ENCODE data around the gene ARHGEF38.

ARHGEF38 gene, protein sequence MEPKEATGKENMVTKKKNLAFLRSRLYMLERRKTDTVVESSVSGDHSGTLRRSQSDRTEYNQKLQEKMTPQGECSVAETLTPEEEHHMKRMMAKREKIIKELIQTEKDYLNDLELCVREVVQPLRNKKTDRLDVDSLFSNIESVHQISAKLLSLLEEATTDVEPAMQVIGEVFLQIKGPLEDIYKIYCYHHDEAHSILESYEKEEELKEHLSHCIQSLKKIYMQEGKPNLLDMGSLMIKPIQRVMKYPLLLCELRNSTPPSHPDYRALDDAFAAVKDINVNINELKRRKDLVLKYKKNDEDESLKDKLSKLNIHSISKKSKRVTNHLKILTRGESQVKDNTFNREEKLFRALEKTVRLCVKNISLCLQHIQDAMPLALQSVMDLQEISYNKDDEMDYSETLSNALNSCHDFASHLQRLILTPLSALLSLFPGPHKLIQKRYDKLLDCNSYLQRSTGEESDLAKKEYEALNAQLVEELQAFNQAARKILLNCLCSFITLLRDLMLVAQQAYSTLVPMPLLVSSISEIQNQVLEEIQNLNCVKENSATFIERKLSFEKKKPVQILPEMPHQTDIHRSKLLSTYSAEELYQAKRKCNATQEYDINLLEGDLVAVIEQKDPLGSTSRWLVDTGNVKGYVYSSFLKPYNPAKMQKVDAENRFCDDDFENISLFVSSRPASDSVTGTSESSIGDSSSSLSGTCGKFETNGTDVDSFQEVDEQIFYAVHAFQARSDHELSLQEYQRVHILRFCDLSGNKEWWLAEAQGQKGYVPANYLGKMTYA

DNA sequence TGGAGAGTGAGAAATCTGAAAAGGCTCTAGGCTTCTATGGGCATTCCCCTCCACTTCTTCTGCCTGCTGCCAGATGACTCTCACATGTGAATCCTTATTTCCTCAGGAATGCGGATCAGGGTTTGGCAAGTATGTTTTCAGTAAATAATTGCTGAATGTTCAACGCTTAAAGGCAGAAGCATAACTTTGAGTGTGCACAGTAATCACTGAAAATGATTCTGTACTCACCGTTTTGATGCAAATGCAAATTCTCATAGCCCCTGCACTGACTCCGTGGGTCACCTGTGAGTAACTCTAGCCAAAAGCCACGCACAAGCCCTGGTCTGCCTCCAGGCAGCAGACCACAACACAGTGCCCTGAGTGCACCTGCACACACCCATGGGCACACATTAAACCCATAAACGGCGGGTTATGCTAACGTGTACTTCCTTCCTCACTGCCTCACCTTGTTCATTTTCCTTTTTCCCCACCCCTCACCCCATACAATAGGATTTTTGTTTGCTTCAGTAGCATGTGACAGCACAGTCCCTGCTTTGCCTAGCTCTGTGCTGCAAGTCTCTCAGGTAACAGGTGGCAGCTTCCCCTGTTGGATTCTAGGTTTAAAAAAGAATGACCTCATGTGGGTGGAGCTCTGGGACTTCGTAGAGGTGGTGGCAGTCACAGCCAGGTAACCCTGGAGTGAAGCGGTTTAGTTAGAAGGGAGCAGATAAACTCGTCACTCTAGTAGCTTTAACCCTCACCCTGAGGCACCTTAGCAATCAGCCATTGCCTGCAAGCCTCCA is at the start of gene ARHGEF38:
ARHGEF38 (plus strand) TSS at position 656 of the 782 bp plus-strand sequence. CDS start 146 bp downstream, outside the sequence.
- no peak for DNase-seq (ENCODE audit: low read depth in 2 of 2)

DNA sequence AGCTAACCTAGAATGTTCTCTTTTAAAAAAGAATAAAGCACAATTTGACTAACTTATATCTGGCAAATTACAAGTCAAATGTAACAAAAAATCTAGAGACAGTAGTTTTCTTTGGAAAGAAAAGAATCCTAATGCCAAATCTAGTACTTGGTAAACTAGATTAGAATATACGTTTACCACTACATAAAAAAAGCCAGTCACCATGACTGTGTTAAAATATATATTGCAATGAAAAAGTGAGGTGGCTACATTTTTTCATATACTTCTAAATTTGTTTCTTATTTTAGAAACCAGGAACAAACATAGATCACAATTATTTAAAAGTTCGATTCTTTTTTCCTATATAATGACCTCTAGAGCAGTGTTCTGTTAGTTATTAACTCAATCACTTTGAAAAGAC is 48.9 kb upstream of the ARHGEF38 start:
- DNase-seq (ENCODE audit: low read depth in 2 of 2): no peak

DNA sequence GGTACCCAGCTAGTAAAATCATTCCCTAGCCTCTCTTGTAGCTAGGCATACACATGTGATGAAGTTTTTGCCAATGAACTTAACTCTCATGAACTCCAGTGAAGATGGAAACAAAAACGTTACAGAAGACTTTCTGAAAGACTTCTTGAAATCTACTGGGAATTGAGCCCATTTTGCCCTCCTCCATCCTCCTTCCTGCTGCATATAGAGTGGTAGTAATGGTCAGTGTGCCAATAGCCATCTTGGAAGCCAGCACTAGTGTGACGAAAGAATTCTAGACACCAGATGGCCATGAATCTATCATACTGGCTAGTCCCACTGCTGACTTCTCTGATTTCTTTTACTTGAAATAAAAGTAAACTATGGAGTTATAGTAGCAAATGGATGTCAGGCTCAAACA is 47.7 kb upstream of the ARHGEF38 start:
- no peak for DNase-seq (ENCODE audit: low read depth in 2 of 2)

DNA sequence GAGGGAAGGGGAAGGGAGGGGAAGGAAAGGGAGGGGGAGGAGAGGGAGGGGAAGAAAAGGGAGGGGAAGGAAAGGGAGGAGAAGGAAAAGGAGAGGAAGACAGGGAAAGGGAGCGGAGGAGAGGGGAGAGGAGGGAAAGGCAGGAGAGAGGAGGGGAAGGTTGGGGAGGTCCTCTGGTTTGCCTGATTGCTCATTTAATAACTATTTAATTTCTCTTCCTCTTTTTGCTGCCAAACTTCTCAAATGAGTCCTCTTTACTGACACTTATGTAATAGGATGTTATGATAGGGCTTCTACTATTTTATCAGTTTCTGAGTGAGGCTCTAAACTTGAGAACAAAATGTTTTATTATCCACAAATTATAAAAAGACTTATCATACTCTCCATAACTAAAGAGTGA is 43.1 kb upstream of the ARHGEF38 start:
- no peak for DNase-seq (ENCODE audit: low read depth in 2 of 2)

DNA sequence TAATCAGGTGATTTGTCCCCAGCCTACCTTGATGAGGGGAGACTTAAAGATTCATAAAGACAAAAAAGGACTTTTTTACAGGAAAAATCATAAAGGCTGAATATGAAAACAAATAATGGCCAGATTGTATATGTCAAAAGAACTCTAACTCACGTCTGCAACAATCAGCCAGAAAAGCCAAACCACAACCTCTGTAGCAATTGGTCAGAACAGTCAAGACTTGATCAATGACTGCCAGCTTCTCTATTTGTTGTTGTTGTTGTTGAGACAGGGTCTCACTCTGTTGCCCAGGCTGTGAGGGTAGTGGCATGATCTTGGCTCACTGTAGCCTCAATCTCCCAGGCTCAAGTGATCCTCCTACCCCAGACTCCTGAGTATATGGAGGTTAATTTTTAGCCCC is 42.7 kb upstream of the ARHGEF38 start:
- DNase-seq (ENCODE audit: low read depth in 2 of 2): no peak

DNA sequence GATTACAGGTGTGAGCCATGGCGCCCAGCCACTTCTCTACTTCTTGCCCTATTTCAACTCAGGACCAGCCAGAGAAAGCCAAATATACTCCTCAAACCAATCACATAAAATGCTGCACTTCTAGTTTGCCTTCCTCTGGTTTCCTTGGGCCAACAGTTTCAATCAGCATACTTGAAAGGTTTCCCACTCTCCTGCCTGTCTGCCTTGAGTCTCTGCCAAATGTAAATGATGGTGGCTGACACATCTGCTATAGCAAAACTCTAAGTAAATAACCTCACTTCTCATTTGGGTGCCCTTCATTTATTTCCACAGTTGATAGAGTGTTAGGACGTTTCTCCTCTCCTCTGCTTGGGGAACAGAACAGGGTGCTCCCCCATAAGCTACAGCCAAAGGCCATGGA is 42.2 kb upstream of the ARHGEF38 start:
- no peak for DNase-seq (ENCODE audit: low read depth in 2 of 2)

DNA sequence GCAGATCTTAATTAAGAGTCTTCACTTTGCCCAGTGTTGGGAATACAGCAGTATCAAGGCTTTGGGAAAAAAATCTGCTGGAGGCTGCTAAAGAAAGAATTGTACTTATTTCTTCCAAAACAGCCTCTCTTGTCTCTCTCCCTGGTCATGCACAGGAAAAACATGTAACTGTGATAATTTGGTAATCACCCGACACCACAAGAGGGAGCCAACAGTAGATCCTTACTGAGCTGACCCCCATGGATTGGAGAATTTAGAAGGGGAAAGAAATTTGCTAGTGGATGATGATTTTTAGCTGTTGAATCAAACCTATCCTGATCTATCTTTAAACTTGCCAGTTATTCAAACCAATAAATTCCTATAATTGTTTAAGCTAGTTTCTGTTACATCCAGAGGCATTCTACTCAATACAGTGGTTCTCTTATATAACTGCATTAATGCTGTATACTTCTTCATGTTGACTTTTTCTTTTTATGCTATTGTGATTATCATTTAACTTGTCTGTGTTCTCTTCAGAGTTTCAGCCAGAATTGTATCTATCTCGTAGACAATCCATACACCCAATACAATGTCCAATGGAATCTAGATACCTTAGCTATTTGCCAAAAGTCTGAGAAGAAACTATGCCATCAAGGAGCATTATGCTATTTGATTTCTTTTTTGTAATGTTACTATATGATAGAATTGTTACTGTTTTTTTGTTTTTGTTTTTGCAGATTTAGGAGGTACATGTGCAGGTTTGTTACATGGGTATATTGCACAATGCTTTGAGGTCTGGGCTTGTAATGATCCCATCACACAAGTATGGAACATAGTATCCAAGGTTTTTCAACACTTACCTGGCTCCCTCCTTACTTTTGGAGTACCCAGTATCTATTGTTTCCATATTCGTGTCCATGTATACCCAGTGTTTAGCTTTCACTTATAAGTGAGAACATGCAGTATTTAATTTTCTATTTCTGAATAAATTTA is 31.3 kb upstream of the ARHGEF38 start:
- no peak for DNase-seq (ENCODE audit: low read depth in 2 of 2)

DNA sequence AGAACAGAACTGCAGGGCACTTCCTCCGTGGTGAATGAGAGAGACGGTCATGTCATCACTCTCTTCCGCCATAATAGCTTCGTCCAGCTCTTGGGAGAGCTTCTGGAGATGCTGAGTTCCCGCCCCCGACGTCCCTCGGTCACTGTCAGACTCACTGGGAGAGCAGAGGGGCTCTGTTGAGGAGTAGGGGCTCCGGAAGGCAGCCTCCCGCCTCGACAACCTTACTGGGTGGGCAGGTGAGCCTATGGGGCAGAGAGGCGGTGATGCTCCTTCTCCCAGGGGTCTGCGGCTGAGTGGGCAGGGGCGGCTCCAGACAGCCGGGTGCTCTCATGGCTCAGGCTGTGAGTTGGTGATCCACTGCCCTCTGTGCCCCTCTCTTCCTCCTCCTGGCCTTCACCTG is 25.8 kb upstream of the ARHGEF38 start:
- DNase-seq (ENCODE audit: low read depth in 2 of 2): no peak

DNA sequence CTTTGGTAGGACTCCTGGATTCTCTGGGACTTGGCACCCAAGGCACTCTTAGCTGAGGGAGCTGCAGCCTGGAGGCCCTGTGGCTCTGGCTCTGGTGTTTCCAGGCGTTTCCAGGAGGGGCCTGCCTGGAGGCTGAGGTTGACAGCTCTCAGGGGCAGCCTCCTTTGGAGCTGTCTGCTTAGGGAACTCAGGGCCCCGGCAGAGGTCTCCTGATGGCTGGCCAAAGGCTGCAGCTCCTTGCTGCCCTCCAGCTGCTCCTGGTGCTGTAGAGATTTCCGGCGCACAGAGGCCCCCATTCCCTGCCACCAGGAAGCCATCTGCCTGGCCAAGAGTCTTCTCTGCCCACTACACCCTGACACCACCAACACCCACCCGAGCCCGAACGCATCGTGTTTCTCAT is 25.3 kb upstream of the ARHGEF38 start:
- no peak for DNase-seq (ENCODE audit: low read depth in 2 of 2)

DNA sequence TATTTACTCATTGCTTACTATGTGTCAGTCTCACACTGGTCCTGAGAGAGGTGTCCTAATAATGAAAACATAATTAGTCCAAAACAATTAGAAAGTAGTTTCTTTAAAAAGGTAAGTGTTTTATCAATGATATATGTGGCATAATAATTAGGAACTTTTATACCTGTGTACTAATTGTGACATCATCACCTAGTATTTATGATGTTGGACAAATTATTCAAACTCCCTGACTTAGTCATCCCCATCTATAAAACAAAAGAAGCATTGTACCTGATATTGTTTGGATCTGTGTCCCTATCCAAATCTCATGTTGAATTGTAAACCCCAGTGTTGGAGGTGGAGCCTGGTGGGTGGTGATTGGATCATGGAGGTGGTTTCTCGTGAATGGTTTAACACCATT is 15.8 kb upstream of the ARHGEF38 start:
- DNase-seq (ENCODE audit: low read depth in 2 of 2): no peak

DNA sequence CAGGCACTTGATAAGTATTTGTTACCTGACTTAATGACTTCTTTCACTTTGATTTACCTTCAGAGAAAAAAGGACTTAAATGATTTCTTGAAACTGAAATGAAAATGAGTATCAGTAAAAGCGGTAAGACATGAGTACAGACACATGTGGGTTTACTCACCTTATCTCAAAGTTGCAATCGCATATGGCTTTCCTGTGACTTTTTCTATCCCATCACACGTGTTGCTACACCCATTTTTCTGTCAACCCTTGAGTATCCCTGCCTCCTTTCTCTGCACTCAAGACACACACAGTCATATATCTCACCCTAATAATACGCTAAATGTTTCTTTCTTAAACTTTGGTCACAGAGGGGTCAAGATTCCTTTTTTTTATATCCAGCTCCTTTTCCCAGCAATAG is 11.0 kb upstream of the ARHGEF38 start:
- no peak for DNase-seq (ENCODE audit: low read depth in 2 of 2)

DNA sequence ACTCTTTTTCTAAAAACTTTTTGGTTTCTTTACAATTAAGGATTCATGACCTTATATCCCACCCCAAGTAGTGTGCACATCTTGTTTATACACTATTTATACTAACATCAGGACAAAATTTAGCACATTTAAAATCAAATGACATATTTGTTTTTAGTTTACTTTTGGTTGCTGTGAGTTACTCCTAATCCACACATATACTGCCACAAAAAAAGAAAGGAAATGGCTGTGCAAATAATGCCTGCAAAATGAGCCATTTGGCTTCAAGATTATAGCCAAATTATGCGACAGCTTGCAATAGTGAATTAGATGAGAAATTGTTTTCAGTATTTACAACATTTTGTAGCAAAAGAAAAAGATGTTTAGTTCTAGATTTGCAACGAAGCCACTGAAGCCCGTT is 10.4 kb upstream of the ARHGEF38 start:
- DNase-seq (ENCODE audit: low read depth in 2 of 2): no peak

DNA sequence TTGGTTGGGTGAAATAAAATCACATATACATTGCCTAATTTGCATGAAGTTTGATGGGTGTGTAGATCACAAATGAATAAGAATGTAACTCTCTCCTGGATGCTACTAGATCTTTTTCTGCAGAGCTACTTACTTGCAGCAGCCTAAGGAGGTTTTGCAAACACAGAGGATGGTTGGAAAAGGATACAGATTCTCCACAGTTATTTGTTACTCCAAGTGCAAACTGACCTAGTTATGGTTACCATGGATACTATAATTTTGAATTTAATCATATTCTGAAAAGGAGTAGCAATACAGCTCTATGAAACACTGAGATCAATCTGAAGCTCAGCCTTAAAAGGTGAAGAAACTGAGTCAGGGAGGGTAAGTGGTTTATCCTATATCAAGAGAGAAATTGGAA is 9.1 kb upstream of the ARHGEF38 start:
- DNase-seq (ENCODE audit: low read depth in 2 of 2): no peak

DNA sequence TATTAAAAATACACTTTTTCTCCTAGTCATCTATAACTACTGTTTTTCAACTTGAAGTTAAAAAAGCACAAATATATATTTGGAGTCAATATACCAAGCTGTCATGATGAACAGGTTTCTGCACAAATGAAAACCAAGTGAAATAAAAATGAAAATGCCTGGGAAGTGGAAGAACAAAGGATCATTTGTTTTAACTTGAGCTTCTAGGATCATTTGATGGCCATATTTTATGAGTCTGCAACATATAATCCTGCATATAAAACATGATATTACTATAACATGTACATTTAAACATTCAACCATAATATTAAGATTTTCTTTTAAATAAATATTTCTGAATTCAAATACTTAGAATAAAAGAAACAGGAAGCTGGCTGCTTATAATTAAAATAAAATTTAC is 8.5 kb upstream of the ARHGEF38 start:
- DNase-seq (ENCODE audit: low read depth in 2 of 2): no peak

DNA sequence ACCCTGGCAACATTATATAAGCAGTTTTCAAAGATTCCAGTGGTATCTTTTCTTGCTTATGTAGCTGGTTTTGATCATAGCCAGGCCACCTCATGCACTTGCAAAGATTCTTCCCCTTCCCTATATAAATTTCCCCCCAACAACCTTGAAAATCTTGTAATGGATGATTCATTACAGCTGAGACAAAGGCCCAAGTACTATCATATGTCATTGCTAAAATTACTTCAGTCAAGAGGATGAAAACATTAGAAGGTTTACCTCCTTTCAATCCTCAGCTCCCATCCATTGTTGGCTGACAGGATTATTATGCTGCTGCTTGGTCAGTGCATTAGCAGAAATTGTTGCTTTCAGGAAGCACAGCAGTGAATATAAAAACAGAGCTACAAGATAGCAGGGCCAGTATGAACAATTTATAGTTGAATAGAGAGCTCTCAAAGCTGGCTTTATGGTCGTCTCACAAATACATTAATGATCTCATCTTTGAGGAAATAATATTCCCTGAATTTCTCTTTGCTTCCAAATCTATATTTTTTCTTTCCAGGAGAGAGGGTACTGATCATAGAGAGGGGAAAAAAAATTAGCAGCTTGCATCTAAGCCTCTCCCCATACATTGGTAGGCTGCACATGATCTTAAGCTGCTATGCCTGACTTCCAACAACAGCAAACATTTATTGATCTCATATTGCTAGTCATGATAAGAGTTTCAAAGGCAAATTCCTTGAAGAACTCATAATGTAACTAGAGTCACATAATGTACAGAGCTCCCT is 7.7 kb upstream of the ARHGEF38 start:
- DNase-seq (ENCODE audit: low read depth in 2 of 2): no peak

DNA sequence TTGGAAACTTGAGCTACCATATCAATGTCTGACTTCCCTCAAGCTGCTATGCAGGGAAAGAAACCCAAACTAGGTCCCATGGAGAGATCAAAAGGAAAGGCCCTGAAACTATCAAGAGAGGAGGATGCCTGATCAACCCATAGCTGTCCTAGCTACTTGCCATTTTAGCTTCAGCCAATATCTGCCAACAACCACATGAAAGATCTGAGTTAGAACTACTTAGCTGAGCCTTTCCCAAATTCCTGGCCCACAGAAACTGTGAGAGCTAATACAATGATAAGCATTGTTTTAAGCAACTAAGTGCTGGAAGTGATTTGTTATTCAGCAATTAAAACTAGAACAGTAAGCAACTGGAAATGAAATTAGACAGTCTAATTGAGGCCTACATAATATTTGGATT is 6.3 kb upstream of the ARHGEF38 start:
- DNase-seq (ENCODE audit: low read depth in 2 of 2): no peak

DNA sequence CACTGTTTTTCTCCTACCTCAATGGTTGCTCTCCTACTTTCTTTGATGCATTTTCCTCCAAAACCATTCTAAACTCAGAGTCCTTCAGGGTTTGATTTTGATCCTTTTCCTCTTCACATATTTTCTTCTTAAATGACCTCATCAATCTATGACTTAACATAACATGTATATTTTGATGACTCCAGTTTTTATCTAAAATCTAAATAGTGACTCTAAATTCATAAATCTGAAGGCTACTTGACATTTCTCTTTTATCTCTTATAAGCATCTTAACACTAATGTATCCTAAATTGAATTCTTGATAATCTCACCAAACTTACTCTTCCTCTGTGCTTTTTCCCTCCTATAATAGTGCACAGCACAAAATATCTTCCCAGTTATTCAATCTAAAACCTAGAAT is 4.7 kb upstream of the ARHGEF38 start:
- no peak for DNase-seq (ENCODE audit: low read depth in 2 of 2)

DNA sequence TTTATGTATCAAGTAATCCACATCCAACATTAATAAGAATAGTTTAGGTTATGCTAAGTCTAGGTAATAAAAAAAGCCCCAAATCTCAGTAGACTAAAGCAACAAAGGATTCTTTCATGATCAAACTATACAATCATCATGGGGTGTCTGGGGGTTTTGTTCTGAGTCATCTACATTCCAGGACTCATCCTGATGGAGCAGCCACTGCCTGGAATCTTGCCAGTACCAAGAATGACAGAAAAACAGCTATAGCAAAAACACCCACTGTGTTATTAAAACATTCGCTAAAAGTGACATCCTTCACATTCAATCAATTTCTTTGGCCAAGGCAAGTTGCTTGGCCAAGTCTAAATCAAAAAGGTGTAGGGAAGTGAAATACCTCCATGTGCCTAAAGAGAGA is 3.9 kb upstream of the ARHGEF38 start:
- no peak for DNase-seq (ENCODE audit: low read depth in 2 of 2)

DNA sequence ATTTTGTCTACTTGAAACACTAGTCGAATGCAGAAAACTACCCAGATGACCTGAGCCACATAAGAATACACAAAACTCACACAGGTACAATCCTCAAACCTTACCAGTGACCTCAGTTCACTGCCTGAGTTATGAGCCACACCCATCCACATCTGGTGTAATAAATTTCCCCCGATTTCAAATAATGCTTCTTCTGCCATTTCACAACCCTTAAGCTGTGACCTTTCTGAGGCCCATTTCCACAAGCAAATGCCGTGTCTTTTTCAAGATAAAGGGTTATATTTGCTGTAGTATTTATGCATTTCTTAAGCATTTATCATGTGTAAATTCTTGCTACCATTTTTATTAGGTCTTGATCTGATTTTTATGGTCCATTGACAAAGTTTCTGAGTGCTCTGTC is 1.8 kb upstream of the ARHGEF38 start:
- no peak for DNase-seq (ENCODE audit: low read depth in 2 of 2)

DNA sequence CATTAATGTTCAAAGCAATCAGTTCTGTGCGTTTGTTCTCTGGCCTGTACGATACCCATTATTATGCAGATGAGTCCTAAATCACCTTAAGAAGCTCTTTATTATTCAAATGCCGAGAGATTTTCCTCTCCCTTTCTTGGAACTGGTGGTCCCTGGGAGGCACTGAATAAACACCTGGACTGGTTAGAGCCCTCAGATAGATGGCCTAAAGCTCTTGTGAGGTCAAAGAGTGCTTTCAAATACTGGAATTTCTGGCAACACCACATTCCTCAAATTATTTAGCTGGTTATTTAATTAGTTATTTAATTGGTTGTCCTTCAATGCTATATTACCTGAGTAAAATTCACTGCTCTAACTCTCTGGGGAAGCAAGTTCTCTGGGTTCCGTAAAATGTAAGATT is 3.0 kb downstream of the ARHGEF38 start:
- no peak for DNase-seq (ENCODE audit: low read depth in 2 of 2)

DNA sequence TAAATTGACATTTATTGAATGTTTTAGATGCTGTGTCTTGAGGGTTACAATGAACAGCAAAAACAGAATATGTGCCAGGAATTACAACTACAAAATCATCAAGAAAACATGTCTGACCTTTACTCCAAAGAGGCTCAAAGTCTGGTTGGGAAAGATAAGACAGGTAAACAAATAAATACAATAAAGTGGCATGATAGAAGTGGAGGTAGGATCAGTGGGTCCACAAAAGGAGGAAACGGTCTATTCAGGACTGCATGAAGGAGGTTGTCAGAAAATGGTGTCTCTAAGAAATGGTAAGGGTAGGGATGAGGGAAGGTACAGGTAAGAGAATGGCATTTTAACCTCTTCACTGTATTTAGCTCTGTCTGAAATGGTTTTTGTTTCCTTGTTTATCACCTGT is 3.8 kb downstream of the ARHGEF38 start:
- DNase-seq (ENCODE audit: low read depth in 2 of 2): no peak
